Parathyroid adenoma (tissue), 2 donors: ENCODE results near the gene KEL.

Experiments used
- H2AFZ ChIP-seq: fragments of 300-600 bp; sonication (generic); one replicate; pipeline ENCODE4 v1.7.0; 2017; ENCODE audit warnings: antibody characterized with exemption, mild to moderate bottlenecking
- H3K27ac ChIP-seq: fragments of 300-600 bp; sonication (generic); one replicate; pipeline ENCODE4 v1.7.0; 2017
- H3K27me3 ChIP-seq: fragments of 300-600 bp; sonication (generic); one replicate; pipeline ENCODE4 v1.7.0; 2017; ENCODE audit warnings: low read length; ENCODE audit not compliant: control insufficient read depth, insufficient read depth
- H3K36me3 ChIP-seq: fragments of 300-600 bp; sonication (generic); one replicate; pipeline ENCODE4 v1.7.0; 2017; ENCODE audit warnings: low read length; ENCODE audit not compliant: control insufficient read depth, insufficient read depth
- H3K4me1 ChIP-seq: fragments of 300-600 bp; sonication (generic); one replicate; pipeline ENCODE4 v1.7.0; 2017; ENCODE audit warnings: control low read depth
- H3K4me2 ChIP-seq: fragments of 300-600 bp; sonication (generic); one replicate; pipeline ENCODE4 v1.7.0; 2017; ENCODE audit warnings: low read length
- H3K4me3 ChIP-seq: fragments of 300-600 bp; sonication (generic); one replicate; pipeline ENCODE4 v1.7.0; 2017; ENCODE audit warnings: low read depth, low read length
- H3K79me2 ChIP-seq: fragments of 300-600 bp; sonication (generic); one replicate; pipeline ENCODE4 v1.7.0; 2017; ENCODE audit warnings: control low read depth
- H3K9ac ChIP-seq: fragments of 300-600 bp; sonication (generic); one replicate; pipeline ENCODE4 v1.7.0; 2017; ENCODE audit warnings: mild to moderate bottlenecking
- H3K9me3 ChIP-seq: fragments of 300-600 bp; sonication (generic); one replicate; pipeline ENCODE4 v1.7.0; 2017; ENCODE audit warnings: low read length; ENCODE audit not compliant: control insufficient read depth
- CTCF ChIP-seq: fragments of 300-600 bp; sonication (generic); IDR thresholded peaks from one replicate; pipeline ENCODE4 v1.7.0; 2017; ENCODE audit warnings: antibody characterized with exemption, mild to moderate bottlenecking
- donor health status: primary hyperparathyroidism.

KEL gene

GRCh38 chr7:142962991-142963390 is 828 bp upstream of the KEL start:
- Histone ChIP-seq H3K27me3 (no peaks in the 10 kb centered on the region), H3K9ac (no peak overlapping the region), H3K79me2 (no peaks in the 10 kb centered on the region), H3K36me3 (no peaks in the 10 kb centered on the region), H3K4me1 (no peaks in the 10 kb centered on the region), H3K4me2 (no peak overlapping the region), H3K9me3 (no peaks in the 10 kb centered on the region), H3K27ac (no peak overlapping the region), H2AFZ (no peak overlapping the region), H3K4me3 (no peak overlapping the region)
- no peak for TF ChIP-seq CTCF

- Histone ChIP-seq H3K4me3 (no peak overlapping the region), H2AFZ (no peak overlapping the region), H3K27ac (no peak overlapping the region), H3K36me3 (no peaks in the 10 kb centered on the region), H3K79me2 (no peaks in the 10 kb centered on the region), H3K9ac (no peak overlapping the region), H3K4me2 (no peak overlapping the region), H3K9me3 (no peaks in the 10 kb centered on the region), H3K4me1 (peaks cover 5% of the 10 kb centered on the region), H3K27me3 (no peaks in the 10 kb centered on the region)
- TF ChIP-seq CTCF = no peak
These were observed 579 bp downstream of the KEL start for GRCh38 chr7:142961595-142961972.

GRCh38 chr7:142960955-142961512 is 1.1 kb downstream of the KEL start:
- Histone ChIP-seq H3K36me3 (no peaks in the 10 kb centered on the region), H3K4me3 (no peak overlapping the region), H3K27me3 (no peaks in the 10 kb centered on the region), H3K4me1 (peaks cover 5% of the 10 kb centered on the region), H3K4me2 (no peak overlapping the region), H3K9me3 (no peaks in the 10 kb centered on the region), H3K9ac (no peak overlapping the region), H2AFZ (no peak overlapping the region), H3K27ac (no peak overlapping the region), H3K79me2 (no peaks in the 10 kb centered on the region)
- TF ChIP-seq CTCF = peak; percentile 29

GRCh38 chr7:142959202-142959601 is 3.0 kb downstream of the KEL start:
- no peaks in the 10 kb centered on the region for H3K36me3 ChIP-seq
- H3K9ac ChIP-seq = no peak overlapping the region
- no peak overlapping the region for H3K4me2 ChIP-seq
- H2AFZ ChIP-seq = no peak overlapping the region
- no peaks in the 10 kb centered on the region for H3K9me3 ChIP-seq
- peaks cover 5% of the 10 kb centered on the region for H3K4me1 ChIP-seq
- H3K79me2 ChIP-seq = no peaks in the 10 kb centered on the region
- no peak overlapping the region for H3K4me3 ChIP-seq
- no peak overlapping the region for H3K27ac ChIP-seq
- no peak for TF ChIP-seq CTCF
- no peaks in the 10 kb centered on the region for H3K27me3 ChIP-seq

- TF ChIP-seq CTCF = no peak
- Histone ChIP-seq H3K4me3 (no peak overlapping the region), H3K9ac (no peak overlapping the region), H3K27ac (no peak overlapping the region), H3K36me3 (no peaks in the 10 kb centered on the region), H2AFZ (no peak overlapping the region), H3K4me1 (peaks cover 5% of the 10 kb centered on the region), H3K79me2 (no peaks in the 10 kb centered on the region), H3K27me3 (no peaks in the 10 kb centered on the region), H3K4me2 (peak overlapping the region; percentile 9), H3K9me3 (no peaks in the 10 kb centered on the region)
These were observed 4.4 kb downstream of the KEL start for GRCh38 chr7:142957723-142958122.
